Kidney (tissue), 14 donors: ENCODE data around the gene SSMEM1. TPM values are rescaled to one million over a fixed set of nuclear protein-coding genes. Genes with fewer than 3 reads are reported as not detected.

Experiments used
- DNase-seq, 5 donors: peaks; one replicate each; pipeline ENCODE4 v3.0.0-alpha.2; 2013 to 2020
- FAIRE-seq: peaks from 2 replicates; lab custom pipeline; 2012; peaks lifted over from hg19 to GRCh38; lab: Jason Lieb, UNC
- H3K27ac ChIP-seq, 2 donors: one replicate each; pipeline ENCODE4 v1.7.0; 2013; ENCODE audit warnings: low read depth in 2 of 2, low read length in 2 of 2, inconsistent platforms in 1 of 2
- H3K27me3 ChIP-seq: one replicate; pipeline ENCODE4 v1.7.1; 2013; ENCODE audit warnings: low read length, inconsistent platforms; ENCODE audit not compliant: control insufficient read depth, insufficient read depth
- H3K36me3 ChIP-seq, 3 donors: one replicate each; pipeline versions ENCODE4 v1.7.0 to v1.7.1; 2013; ENCODE audit warnings: low read length in 3 of 3, control low read depth in 1 of 3, inconsistent platforms in 1 of 3; ENCODE audit not compliant: insufficient read depth in 3 of 3, control insufficient read depth in 2 of 3
- H3K4me1 ChIP-seq, 3 donors: one replicate each; pipeline versions ENCODE4 v1.7.0 to v1.7.1; 2013; ENCODE audit warnings: low read length in 3 of 3, inconsistent platforms in 1 of 3, low read depth in 1 of 3; ENCODE audit not compliant: control insufficient read depth in 2 of 3, insufficient read depth in 2 of 3
- H3K4me3 ChIP-seq, 3 donors: one replicate each; pipeline versions ENCODE4 v1.7.0 to v1.8.1; 2013; ENCODE audit warnings: low read length in 3 of 3, control low read depth in 1 of 3, inconsistent platforms in 1 of 3
- H3K9ac ChIP-seq, 3 donors: one replicate each; pipeline versions ENCODE4 v1.7.0 to v1.7.1; 2013; ENCODE audit warnings: low read length in 3 of 3, control low read depth in 1 of 3, inconsistent platforms in 1 of 3
- H3K9me3 ChIP-seq, 3 donors: one replicate each; pipeline versions ENCODE4 v1.7.0 to v1.7.1; 2013; ENCODE audit warnings: low read length in 3 of 3, control low read depth in 1 of 3, inconsistent platforms in 1 of 3; ENCODE audit not compliant: control insufficient read depth in 2 of 3, insufficient read depth in 1 of 3
- intact Hi-C: fragments of 100-400 bp; cut with DNase I; formaldehyde crosslinking; loops from one replicate; pipeline ENCODE4 v1.11.1; 2022
- polyA plus RNA-seq: library from polyadenylated mRNA; stranded (reverse); fragments of 350-450 nt; fragmentation: Illumina TruSeq; extraction: RNeasy Lipid Tissue Mini Kit (QIAGEN cat#74804); gene quantifications from one replicate; pipeline ENCODE4 v1.2.3, GENCODE V29; 2014; ENCODE audit warnings: low read depth, low replicate concordance; ENCODE audit not compliant: insufficient read depth
- total RNA-seq: library from RNA; stranded (reverse); fragmentation: NEBNext Ultra II Directional; extraction: Animal tissue kit (Norgen Biotek cat#: 25700); gene quantifications from one replicate; pipeline ENCODE4 v1.2.1, GENCODE V29; 2021
- TF ChIP-seq, protein P1 (sequence below): IDR thresholded peaks from 3 replicates; pipeline ENCODE4 v1.5.1; 2012; ENCODE audit warnings: mild to moderate bottlenecking, moderate library complexity, borderline replicate concordance; ENCODE audit not compliant: insufficient read depth; ENCODE audit errors: extremely low read depth
- donor health status: control.
- donor health status: control.
- donor health status: control.
- donor health status: control.
- donor health status: control.
- donor health status: DM: yes; HTN: yes; CAD: no.
- donor health status: Normal renal cell carcinoma (clear cell type).

Gene SSMEM1
- total and polyA plus RNA-seq, 2 donors from 2014 or later: not detected

DNA sequence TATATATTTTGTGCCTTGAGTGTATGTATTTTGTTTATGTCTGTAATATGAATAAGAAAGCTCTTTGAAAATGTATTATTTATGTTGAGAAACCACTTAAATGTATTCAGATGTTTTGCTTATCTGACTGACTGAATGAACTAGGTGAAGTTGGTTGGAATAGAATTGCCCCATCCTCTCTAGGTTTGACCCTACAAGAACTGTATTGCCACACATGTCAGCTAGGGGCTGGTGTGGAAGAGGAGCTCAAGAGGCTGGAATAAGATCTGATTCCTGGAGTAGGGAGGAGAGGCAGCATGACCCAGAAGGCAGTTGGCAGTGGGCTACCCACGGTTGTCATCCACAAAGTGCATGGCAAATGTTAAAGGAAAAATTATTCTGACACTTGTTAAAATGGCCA is 9.1 kb downstream of the SSMEM1 start:
- intact Hi-C loops: no loop called here
- H3K36me3 ChIP-seq: no peaks in the 10 kb centered on the region
- no peak overlapping the region for H3K27ac ChIP-seq
- TF ChIP-seq, protein P1, sequence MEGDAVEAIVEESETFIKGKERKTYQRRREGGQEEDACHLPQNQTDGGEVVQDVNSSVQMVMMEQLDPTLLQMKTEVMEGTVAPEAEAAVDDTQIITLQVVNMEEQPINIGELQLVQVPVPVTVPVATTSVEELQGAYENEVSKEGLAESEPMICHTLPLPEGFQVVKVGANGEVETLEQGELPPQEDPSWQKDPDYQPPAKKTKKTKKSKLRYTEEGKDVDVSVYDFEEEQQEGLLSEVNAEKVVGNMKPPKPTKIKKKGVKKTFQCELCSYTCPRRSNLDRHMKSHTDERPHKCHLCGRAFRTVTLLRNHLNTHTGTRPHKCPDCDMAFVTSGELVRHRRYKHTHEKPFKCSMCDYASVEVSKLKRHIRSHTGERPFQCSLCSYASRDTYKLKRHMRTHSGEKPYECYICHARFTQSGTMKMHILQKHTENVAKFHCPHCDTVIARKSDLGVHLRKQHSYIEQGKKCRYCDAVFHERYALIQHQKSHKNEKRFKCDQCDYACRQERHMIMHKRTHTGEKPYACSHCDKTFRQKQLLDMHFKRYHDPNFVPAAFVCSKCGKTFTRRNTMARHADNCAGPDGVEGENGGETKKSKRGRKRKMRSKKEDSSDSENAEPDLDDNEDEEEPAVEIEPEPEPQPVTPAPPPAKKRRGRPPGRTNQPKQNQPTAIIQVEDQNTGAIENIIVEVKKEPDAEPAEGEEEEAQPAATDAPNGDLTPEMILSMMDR: no peak
- no peak overlapping the region for H3K9ac ChIP-seq
- no peaks in the 10 kb centered on the region for H3K9me3 ChIP-seq
- FAIRE-seq (no peak), DNase-seq (no peak)
- no peaks in the 10 kb centered on the region for H3K4me1 ChIP-seq
- H3K27me3 ChIP-seq: no peaks in the 10 kb centered on the region
- no peak overlapping the region for H3K4me3 ChIP-seq

DNA sequence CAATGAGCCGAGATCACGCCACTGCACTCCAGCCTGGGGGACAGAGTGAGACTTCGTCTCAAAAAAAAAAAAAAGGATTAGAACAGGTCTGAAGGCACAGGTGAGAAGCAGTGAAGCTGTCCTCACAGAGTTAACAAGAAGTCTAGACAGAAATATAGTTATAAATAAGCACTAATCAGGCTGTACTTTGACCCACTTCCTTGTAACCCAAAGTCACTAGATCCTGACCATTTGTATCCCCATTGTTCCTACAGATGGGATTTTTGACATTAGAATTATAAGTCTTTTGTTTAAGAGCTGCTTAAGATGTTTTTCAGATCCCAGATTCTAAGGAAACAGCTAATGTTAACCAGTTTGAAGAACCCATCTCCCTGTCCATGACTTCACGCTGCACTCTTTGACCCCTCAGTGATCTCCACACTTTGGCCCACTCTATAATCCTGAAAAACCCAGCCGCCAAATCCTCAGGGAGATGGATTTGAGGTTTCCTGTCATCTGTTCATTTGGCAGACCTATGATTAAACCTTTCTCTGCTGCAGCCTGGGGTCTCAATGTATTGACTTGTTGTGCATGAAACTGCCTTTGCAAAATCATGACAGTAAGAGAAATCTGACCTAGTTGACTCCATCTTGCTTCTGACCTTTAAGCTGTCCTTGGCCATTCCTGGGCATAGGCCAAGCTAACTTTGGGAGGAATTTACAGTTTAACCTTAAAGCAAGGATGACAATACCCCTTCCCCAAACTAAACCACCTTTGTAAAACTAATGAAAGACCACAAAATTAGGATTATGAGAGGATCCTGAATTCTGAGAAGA is 11.4 kb downstream of the SSMEM1 start:
- no peaks in the 10 kb centered on the region for H3K9me3 ChIP-seq
- H3K4me1 ChIP-seq: no peaks in the 10 kb centered on the region
- TF ChIP-seq, protein P1: no peak
- no peak for FAIRE-seq
- H3K36me3 ChIP-seq: no peaks in the 10 kb centered on the region
- H3K9ac ChIP-seq: no peak overlapping the region
- intact Hi-C loops: no loop called here
- H3K27ac ChIP-seq: no peak overlapping the region
- no peaks in the 10 kb centered on the region for H3K27me3 ChIP-seq
- no peak overlapping the region for H3K4me3 ChIP-seq
- DNase-seq: no peak

DNA sequence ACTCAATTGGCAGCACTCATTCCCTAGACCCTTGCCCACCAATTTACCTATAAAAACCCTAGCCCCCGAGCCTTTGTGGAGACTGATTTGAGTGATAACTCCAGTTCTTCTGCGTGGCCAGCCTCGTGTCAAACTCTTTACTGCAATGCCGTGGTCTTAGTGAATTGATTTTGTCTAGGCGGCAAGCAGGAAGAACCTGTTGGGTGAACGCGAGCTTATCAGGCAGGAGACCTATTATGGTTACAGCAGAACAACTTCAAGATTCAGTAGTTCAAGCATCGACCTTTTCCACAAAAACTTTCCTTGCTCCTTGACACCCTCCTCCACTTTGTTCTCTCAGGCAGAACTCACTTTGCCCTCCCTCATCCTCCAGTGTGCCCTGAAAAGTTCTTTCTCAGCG is 12.2 kb downstream of the SSMEM1 start:
- FAIRE-seq (no peak), DNase-seq (no peak)
- Histone ChIP-seq H3K4me1 (no peaks in the 10 kb centered on the region), H3K27ac (no peak overlapping the region), H3K27me3 (no peaks in the 10 kb centered on the region), H3K4me3 (no peak overlapping the region), H3K36me3 (no peaks in the 10 kb centered on the region), H3K9ac (no peak overlapping the region), H3K9me3 (no peaks in the 10 kb centered on the region)
- intact Hi-C loops: no loop called here
- TF ChIP-seq, protein P1: no peak
